GM21737 (cell line): ENCODE measurements around the gene MATR3.
"Not testable (repeated sequence)": the region's sequence is repeated elsewhere in the genome, so short reads cannot be mapped to it uniquely, and the experiment has no call there.

Source experiments
- ATAC-seq: cut with Tn5 transposase; IDR thresholded peaks from one replicate; pipeline ENCODE4 v1.9.1; 2021; ENCODE audit warnings: mild to moderate bottlenecking, moderate library complexity; ENCODE audit not compliant: unreplicated experiment

The MATR3 gene

GRCh38 chr5:139295346-139296057, 2.0 kb downstream of the MATR3 start:
- no peak for ATAC-seq

GRCh38 chr5:139296198-139296597, 2.7 kb downstream of the MATR3 start:
- ATAC-seq, result no peak

GRCh38 chr5:139296862-139297326, 3.4 kb downstream of the MATR3 start:
- no peak for ATAC-seq

- ATAC-seq, result no peak
Measured at GRCh38 chr5:139297439-139298133, 4.0 kb downstream of the MATR3 start.

GRCh38 chr5:139298242-139298641, 4.7 kb downstream of the MATR3 start:
- ATAC-seq, result no peak

GRCh38 chr5:139299486-139299885, 5.9 kb downstream of the MATR3 start:
- no peak for ATAC-seq

- ATAC-seq, result no peak
Measured at GRCh38 chr5:139301808-139302499, 8.4 kb downstream of the MATR3 start.

- no peak for ATAC-seq
Measured at GRCh38 chr5:139304391-139305324, 11.1 kb downstream of the MATR3 start.

- no peak for ATAC-seq
Measured at GRCh38 chr5:139306197-139306596, 12.7 kb downstream of the MATR3 start.

- no peak for ATAC-seq
Measured at GRCh38 chr5:139306628-139307379, 13.3 kb downstream of the MATR3 start.

GRCh38 chr5:139308797-139309196, 15.3 kb downstream of the MATR3 start:
- ATAC-seq, result no peak

- not testable (repeated sequence) for ATAC-seq
Measured at GRCh38 chr5:139310715-139311186, 17.2 kb downstream of the MATR3 start.

- ATAC-seq, result no peak
Measured at GRCh38 chr5:139312075-139312474, 18.5 kb downstream of the MATR3 start.

- ATAC-seq, result no peak
Measured at GRCh38 chr5:139314276-139314675, 20.7 kb downstream of the MATR3 start.

- no peak for ATAC-seq
Measured at GRCh38 chr5:139315056-139315615, 21.6 kb downstream of the MATR3 start.

- ATAC-seq, result no peak
Measured at GRCh38 chr5:139335811-139336210, 42.3 kb downstream of the MATR3 start.

- ATAC-seq, result no peak
Measured at GRCh38 chr5:139340051-139340450, 46.5 kb downstream of the MATR3 start.

- no peak for ATAC-seq
Measured at GRCh38 chr5:139341187-139341688, 47.7 kb downstream of the MATR3 start.

GRCh38 chr5:139341689-139342422, 48.3 kb downstream of the MATR3 start, which contains the start of gene PAIP2:
PAIP2 (plus strand) TSS chr5:139341854; CDS start chr5:139363785, 21,931 bp downstream.
- peak; percentile 94 for ATAC-seq
